ENCODE results near the gene POLR3F. TPM values are rescaled to one million over a fixed set of nuclear protein-coding genes. Genes with fewer than 3 reads are reported as not detected.
"Not testable (repeated sequence)": the region's sequence is repeated elsewhere in the genome, so short reads cannot be mapped to it uniquely, and the experiment has no call there.

Gene POLR3F
- total RNA-seq, 4 donors from 2014 or later = 6.0 to 8.7 (median 6.8) TPM

DNA sequence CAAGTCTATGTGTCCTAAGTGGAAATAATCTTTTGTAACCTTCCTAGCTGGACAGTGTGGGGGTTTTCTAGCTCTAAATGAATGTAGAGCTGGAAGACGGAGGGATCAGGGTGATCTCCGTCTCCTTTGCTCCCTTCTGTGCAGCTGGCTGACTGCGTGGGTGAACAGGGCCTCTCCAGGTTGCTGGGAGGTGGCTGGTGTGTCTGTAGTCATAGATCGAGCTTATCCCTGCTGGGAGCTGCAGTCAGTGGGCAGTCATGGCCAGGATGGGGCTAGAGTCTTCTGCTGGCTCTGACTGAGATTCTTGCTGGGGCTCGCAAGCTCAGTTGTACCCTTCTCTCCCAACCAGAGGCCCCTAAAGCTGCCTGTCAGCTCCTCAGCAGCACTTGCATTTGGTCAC, 46.9 kb downstream of the POLR3F start:
- ATAC-seq = no peak
- Histone ChIP-seq H3K4me1 (no peaks in the 10 kb centered on the region), H3K9me3 (no peaks in the 10 kb centered on the region), H3K4me3 (no peak overlapping the region), H3K36me3 (peaks cover 0 to 63% of the 10 kb centered on the region in 2 donors), H3K27me3 (no peaks in the 10 kb centered on the region), H3K27ac (no peak overlapping the region)
- DNase-seq = no peak
- in situ Hi-C loops (cut with MboI; ENCODE audit: low sequenced_read_pairs in 4 of 4) (loop anchor here in 1 of 4 donors (25.0 kb wide), 1 partner anchor 552 kb away; the partner anchor contains the start of genes MGME1 and SNX5), intact Hi-C loops (cut with DNase I; ENCODE audit: low total_unique reads) (no loop called here)
- TF ChIP-seq, protein P1, sequence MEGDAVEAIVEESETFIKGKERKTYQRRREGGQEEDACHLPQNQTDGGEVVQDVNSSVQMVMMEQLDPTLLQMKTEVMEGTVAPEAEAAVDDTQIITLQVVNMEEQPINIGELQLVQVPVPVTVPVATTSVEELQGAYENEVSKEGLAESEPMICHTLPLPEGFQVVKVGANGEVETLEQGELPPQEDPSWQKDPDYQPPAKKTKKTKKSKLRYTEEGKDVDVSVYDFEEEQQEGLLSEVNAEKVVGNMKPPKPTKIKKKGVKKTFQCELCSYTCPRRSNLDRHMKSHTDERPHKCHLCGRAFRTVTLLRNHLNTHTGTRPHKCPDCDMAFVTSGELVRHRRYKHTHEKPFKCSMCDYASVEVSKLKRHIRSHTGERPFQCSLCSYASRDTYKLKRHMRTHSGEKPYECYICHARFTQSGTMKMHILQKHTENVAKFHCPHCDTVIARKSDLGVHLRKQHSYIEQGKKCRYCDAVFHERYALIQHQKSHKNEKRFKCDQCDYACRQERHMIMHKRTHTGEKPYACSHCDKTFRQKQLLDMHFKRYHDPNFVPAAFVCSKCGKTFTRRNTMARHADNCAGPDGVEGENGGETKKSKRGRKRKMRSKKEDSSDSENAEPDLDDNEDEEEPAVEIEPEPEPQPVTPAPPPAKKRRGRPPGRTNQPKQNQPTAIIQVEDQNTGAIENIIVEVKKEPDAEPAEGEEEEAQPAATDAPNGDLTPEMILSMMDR (IDR thresholded peaks at IDR 0.05 in 4 of 5, conservative IDR thresholded peaks at IDR 0.05 in 1 of 5) = no peak
- no peak for TF ChIP-seq POLR2A (IDR thresholded peaks at IDR 0.05)

DNA sequence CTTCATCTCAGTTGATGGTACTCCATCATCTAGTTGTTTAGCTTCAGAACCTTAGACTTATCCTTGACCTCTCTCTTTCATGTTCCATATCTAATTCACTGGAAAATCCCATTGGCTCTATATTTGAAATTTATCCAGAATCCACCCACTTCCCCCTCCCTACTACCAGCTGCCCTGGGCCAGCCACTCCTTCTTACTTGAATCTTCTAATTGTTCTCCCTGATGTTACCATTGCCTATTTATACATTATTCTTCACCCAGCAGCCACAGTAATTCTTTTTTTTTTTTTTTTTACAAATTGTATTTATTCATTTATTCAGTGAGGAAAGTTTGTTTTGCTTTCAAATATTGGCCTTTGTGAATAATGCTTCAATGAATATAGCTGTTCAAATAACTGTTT, 48.8 kb downstream of the POLR3F start:
- in situ Hi-C loops (cut with MboI; ENCODE audit: low sequenced_read_pairs in 4 of 4) = loop anchor here in 1 of 4 donors (25.0 kb wide), 1 partner anchor 554 kb away; the partner anchor contains the start of genes MGME1 and SNX5
- H3K9me3 ChIP-seq = no peaks in the 10 kb centered on the region

DNA sequence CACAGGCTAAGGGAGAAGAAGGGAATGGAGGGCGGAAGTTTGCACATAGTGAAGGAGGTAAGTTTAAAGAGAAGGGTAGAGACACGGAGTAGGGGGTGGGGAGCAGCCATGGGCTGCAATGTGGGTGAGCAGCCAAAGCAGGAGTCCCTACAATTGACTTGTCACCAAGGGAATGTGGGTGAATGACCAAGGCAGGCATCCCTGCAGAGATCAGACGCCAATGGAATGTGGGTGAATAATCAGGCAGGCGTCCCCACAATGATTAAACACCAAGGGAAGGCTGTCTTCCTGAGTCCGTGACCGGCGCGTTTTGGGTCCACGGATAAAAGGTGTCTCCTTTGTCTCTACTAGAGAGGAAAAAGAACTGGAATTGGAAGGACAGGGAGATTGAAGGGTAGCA, 54.9 kb downstream of the POLR3F start:
- H3K36me3 ChIP-seq = peaks cover 5 to 31% of the 10 kb centered on the region in 2 donors
- intact Hi-C loops (cut with DNase I; ENCODE audit: low total_unique reads) = not testable (repeated sequence)

More for the DNA sequence above, 48.8 kb downstream of the POLR3F start:
- Histone ChIP-seq H3K36me3 (peaks cover 0 to 51% of the 10 kb centered on the region in 2 donors), H3K27me3 (no peaks in the 10 kb centered on the region), H3K4me3 (no peak overlapping the region), H3K4me1 (no peaks in the 10 kb centered on the region), H3K27ac (no peak overlapping the region)
- no peak for ATAC-seq
- intact Hi-C loops (cut with DNase I; ENCODE audit: low total_unique reads) = no loop called here
- DNase-seq = no peak
- TF ChIP-seq, protein P1 (IDR thresholded peaks at IDR 0.05 in 4 of 5, conservative IDR thresholded peaks at IDR 0.05 in 1 of 5) = no peak
- no peak for TF ChIP-seq POLR2A (IDR thresholded peaks at IDR 0.05)

DNA sequence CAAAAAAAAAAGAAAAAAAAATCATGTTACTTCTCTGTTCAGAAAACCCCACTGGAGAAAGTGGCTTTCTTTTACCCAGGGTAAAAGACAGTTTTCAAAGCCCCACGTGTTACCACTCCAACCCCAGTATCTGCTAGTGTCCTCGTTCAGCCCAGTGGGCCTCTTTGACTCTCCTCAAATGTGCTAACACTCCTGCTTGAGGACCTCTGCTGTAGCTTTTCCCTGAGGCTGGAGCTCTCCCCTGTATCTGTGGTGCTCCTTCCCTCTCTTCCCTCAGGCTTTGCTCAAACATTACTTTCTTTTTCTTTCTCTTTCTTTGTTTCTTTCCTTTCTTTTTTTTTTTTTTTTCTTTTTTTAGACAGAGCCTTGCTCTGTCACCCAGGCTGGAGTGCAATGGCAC, 55.9 kb downstream of the POLR3F start:
- Histone ChIP-seq H3K36me3 (peaks cover 5 to 37% of the 10 kb centered on the region in 2 donors), H3K27ac (no peak overlapping the region), H3K4me3 (no peak overlapping the region), H3K4me1 (no peaks in the 10 kb centered on the region), H3K27me3 (no peaks in the 10 kb centered on the region), H3K9me3 (no peaks in the 10 kb centered on the region)
- TF ChIP-seq, protein P1 (IDR thresholded peaks at IDR 0.05 in 4 of 5, conservative IDR thresholded peaks at IDR 0.05 in 1 of 5) = no peak
- TF ChIP-seq POLR2A (IDR thresholded peaks at IDR 0.05) = no peak
- in situ Hi-C loops (cut with MboI; ENCODE audit: low sequenced_read_pairs in 4 of 4) = loop anchor here in 1 of 4 donors (25.0 kb wide), 1 partner anchor 561 kb away; the partner anchor contains the start of genes MGME1 and SNX5
- intact Hi-C loops (cut with DNase I; ENCODE audit: low total_unique reads) = no loop called here
- ATAC-seq (no peak), DNase-seq (no peak)

More for the DNA sequence above, 54.9 kb downstream of the POLR3F start:
- not testable (repeated sequence) for H3K9me3 ChIP-seq, ATAC-seq, DNase-seq, H3K27ac ChIP-seq, H3K4me3 ChIP-seq, H3K4me1 ChIP-seq, H3K27me3 ChIP-seq
- in situ Hi-C loops (cut with MboI; ENCODE audit: low sequenced_read_pairs in 4 of 4) = loop anchor here in 1 of 4 donors (25.0 kb wide), 1 partner anchor 560 kb away; the partner anchor contains the start of genes MGME1 and SNX5

DNA sequence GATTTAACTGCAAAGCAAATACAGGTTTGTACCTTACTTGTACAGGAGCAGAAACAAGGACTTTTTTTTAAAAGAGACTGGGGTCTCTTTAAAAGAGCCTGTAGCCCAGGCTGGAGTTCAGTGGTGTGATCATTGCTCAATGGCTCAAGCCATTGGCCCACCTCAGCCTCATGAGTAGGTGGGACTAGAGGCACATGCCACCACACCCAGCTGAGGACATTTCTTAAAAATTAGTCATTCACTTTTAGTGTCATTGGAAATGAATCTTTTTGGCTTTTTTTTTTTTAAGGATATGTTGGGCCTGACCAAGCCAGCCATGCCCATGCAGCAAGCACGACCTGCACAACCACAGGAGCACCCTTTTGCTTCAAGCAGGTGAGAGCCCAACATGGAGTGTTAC, 57.5 kb downstream of the POLR3F start:
- no peak overlapping the region for H3K27ac ChIP-seq
- intact Hi-C loops (cut with DNase I; ENCODE audit: low total_unique reads) = no loop called here
- H3K4me3 ChIP-seq = no peak overlapping the region
- ATAC-seq (no peak), DNase-seq (no peak)
- peaks cover 5 to 53% of the 10 kb centered on the region in 2 donors for H3K36me3 ChIP-seq
- no peaks in the 10 kb centered on the region for H3K27me3 ChIP-seq
- in situ Hi-C loops (cut with MboI; ENCODE audit: low sequenced_read_pairs in 4 of 4) = loop anchor here in 1 of 4 donors (25.0 kb wide), 1 partner anchor 562 kb away; the partner anchor contains the start of genes MGME1 and SNX5
- H3K4me1 ChIP-seq = no peaks in the 10 kb centered on the region
- TF ChIP-seq POLR2A (IDR thresholded peaks at IDR 0.05) = no peak
- TF ChIP-seq, protein P1 (IDR thresholded peaks at IDR 0.05 in 4 of 5, conservative IDR thresholded peaks at IDR 0.05 in 1 of 5) = no peak
- no peaks in the 10 kb centered on the region for H3K9me3 ChIP-seq

DNA sequence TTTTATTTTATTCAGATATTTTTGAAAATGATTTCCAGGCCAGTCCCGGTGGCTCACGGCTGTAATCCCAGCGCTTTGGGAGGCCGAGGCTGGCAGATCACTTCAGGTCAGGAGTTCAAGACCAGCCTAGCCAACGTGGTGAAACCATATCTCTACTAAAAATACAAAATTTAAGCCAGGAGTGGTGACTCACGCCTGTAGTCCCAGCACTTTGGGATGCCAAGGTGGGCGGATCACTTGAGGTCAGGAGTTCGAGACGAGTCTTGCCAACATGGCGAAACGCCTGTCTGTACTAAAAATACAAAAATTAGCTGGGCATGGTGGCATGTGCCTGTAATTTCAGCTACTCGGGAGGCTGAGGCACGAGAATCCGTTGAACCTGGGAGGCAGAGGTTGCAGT, 59.6 kb downstream of the POLR3F start:
- H3K27me3 ChIP-seq; intact Hi-C loops (cut with DNase I; ENCODE audit: low total_unique reads); in situ Hi-C loops (cut with MboI; ENCODE audit: low sequenced_read_pairs in 4 of 4); H3K4me3 ChIP-seq; DNase-seq; H3K4me1 ChIP-seq; ATAC-seq; H3K9me3 ChIP-seq: not testable (repeated sequence)
- Histone ChIP-seq H3K36me3 (peaks cover 5 to 72% of the 10 kb centered on the region in 2 donors), H3K27ac (peak overlapping the region in 2 of 4 donors; percentile 40 to 63)

Data from gastrocnemius medialis (tissue), 4 donors.